ENCODE measurements around the gene RPH3AL.

DNA sequence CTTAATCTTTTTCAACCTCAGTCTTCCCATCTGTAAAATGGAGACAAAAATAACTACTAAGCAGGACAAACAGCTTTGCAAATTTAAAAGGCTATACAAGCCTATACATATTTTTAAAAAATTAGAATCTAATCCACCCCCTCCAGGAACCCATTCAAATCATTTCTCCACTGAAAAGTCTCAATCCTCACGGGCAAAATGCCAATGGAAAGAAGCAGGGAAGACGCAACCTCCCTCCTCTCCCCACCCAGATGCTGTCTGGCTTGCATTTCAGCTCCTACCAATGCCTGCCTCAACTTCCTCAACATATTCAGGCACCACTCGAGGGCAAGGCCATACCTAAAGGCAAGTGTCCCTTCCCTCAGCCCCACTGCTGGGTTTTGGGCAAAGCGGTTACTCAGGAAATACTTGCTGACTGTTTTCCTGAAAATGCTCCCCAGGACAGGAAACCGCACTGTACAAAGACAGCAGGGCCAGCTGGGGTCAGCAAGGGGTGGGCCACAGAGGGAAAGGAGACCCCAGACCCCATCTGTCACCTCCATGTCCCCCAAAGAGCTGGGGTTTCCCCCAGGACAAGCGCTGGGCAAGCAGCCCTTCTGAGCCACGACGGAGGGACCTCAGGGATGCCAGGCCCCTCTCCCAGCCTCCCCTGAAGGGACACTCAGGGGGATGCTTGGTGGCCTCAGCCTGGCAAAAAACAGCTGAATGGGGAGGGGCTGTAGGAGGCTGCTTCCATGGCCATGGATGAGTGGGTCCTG, 123.5 kb downstream of the RPH3AL start:
- TF ChIP-seq, protein P1, sequence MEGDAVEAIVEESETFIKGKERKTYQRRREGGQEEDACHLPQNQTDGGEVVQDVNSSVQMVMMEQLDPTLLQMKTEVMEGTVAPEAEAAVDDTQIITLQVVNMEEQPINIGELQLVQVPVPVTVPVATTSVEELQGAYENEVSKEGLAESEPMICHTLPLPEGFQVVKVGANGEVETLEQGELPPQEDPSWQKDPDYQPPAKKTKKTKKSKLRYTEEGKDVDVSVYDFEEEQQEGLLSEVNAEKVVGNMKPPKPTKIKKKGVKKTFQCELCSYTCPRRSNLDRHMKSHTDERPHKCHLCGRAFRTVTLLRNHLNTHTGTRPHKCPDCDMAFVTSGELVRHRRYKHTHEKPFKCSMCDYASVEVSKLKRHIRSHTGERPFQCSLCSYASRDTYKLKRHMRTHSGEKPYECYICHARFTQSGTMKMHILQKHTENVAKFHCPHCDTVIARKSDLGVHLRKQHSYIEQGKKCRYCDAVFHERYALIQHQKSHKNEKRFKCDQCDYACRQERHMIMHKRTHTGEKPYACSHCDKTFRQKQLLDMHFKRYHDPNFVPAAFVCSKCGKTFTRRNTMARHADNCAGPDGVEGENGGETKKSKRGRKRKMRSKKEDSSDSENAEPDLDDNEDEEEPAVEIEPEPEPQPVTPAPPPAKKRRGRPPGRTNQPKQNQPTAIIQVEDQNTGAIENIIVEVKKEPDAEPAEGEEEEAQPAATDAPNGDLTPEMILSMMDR (IDR thresholded peaks at IDR 0.05), result no peak
- TF ChIP-seq EP300 (IDR thresholded peaks at IDR 0.05), result no peak

Data from tibial nerve (tissue), 4 donors.